ENCODE measurements around the gene MTX1.
"Not testable (repeated sequence)": the region's sequence is repeated elsewhere in the genome, so short reads cannot be mapped to it uniquely, and the experiment has no call there.

Gene MTX1

DNA sequence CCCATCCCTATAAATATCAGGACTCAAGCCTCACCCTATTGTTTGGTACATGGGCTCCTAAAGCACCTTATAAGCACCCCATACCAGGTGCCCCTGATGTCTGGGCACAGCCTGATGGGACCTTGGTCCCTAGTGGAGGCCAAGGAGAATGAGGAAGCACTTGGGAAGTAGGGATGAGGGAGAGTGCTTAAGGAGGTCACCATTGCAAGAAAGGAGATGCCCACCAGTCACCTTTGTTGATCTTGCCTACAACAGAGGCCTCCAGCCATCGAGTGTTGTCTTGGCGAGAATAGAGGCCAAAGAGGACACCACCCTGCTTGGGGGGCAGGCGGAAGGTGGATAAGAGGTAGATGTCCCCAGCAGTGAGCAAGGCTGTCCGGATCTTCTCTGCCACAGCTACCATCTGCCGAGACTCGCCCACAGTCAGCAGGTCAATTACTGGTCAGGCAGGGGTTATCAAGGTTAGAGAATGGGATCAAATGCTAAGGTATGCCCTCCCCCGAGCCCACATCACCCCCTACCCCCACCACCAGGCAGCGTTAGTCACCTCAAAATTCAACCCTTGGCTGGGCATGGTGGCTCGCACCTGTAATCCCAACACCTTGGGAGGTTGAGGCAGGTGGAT, 2.4 kb upstream of the MTX1 start:
- TF ChIP-seq YY1 (IDR thresholded peaks at IDR 0.05; ENCODE audit: insufficient read depth, insufficient read length) (no peak), ZNF274 (IDR thresholded peaks at IDR 0.05; ENCODE audit: low read depth, low read length) (no peak), SUZ12 (IDR thresholded peaks at IDR 0.05; ENCODE audit: extremely low read depth, insufficient read depth, insufficient read length) (no peak)
- Histone ChIP-seq H3K4me1 (ENCODE audit: insufficient read depth, insufficient read length) (peaks cover 2% of the 10 kb centered on the region), H3K27me3 (ENCODE audit: insufficient read depth, insufficient read length) (no peaks in the 10 kb centered on the region), H3K9me3 (ENCODE audit: insufficient read depth, low read length) (no peaks in the 10 kb centered on the region), H3K36me3 (ENCODE audit: insufficient read depth, insufficient read length, low read length) (peaks cover 59% of the 10 kb centered on the region), H3K9ac (ENCODE audit: insufficient read length, low read depth) (no peak overlapping the region), H3K4me3 (ENCODE audit: insufficient read length, low read depth) (no peak overlapping the region)
- DNase-seq (ENCODE audit: low read depth, low spot score) = no peak

DNA sequence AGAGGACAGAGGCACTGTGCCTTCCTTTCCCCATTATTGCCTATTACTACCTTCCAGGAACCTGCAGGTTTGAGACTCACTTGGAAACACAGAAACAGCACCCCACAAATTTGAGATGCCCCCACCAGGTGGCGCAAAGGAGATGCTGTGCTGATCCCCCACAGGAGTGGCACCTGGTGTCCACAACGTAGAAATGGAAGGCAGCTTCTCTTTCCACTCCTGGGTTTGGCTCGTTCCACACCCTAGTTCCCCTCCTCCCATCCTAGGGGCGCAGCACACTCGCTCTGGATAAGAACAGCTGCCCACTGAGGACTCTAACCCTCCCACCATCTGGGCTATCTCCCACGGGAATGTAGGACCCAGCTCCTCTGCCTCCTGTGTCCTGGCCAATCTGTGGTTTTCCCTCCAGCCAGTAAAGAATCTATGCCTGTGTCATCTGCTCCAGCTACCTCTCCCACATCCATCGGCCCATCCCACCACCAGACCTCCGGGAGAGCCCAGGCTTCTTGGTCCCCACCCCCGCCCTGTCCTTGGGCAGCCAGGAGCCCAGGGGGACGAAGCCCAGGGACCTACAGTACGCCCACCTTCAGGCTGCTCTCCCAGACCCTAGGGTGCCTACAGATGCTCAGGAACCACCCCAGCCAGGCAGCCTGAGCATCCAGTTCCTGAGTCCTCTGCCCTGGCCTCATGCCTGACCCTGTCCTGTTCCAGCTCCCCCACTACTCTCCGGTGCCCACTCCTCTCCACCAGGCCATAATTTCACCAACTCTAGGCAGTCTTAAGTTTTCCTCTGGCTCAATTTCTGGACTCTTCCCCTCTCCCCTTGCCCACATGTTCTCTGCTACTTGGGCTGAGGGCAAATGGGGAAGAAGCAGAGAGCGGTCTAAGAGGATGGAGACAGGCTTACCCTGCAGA, 1.3 kb upstream of the MTX1 start:
- Histone ChIP-seq H3K36me3 (ENCODE audit: insufficient read depth, insufficient read length, low read length) (peaks cover 59% of the 10 kb centered on the region), H3K9me3 (ENCODE audit: insufficient read depth, low read length) (no peaks in the 10 kb centered on the region), H3K4me1 (ENCODE audit: insufficient read depth, insufficient read length) (peaks cover 2% of the 10 kb centered on the region), H3K27me3 (ENCODE audit: insufficient read depth, insufficient read length) (no peaks in the 10 kb centered on the region), H3K4me3 (ENCODE audit: insufficient read length, low read depth) (peak overlapping the region; percentile 88), H3K9ac (ENCODE audit: insufficient read length, low read depth) (peak overlapping the region; percentile 95)
- DNase-seq (ENCODE audit: low read depth, low spot score) = peak; percentile 85
- TF ChIP-seq YY1 (IDR thresholded peaks at IDR 0.05; ENCODE audit: insufficient read depth, insufficient read length) (no peak), SUZ12 (IDR thresholded peaks at IDR 0.05; ENCODE audit: extremely low read depth, insufficient read depth, insufficient read length) (no peak), ZNF274 (IDR thresholded peaks at IDR 0.05; ENCODE audit: low read depth, low read length) (no peak)

GRCh38 chr1:155207806-155208540, 522 bp upstream of the MTX1 start, which contains the start of gene THBS3:
Gene THBS3 (minus strand): TSS chr1:155207897. CDS start chr1:155207876, 21 bp downstream.
- peak; percentile 78 for DNase-seq (ENCODE audit: low read depth, low spot score)
- Histone ChIP-seq H3K36me3 (ENCODE audit: insufficient read depth, insufficient read length, low read length) (peaks cover 53% of the 10 kb centered on the region), H3K4me1 (ENCODE audit: insufficient read depth, insufficient read length) (peaks cover 2% of the 10 kb centered on the region), H3K9ac (ENCODE audit: insufficient read length, low read depth) (peak within 1 kb of the TSS; percentile 95), H3K27me3 (ENCODE audit: insufficient read depth, insufficient read length) (no peaks in the 10 kb centered on the region), H3K9me3 (ENCODE audit: insufficient read depth, low read length) (no peaks in the 10 kb centered on the region), H3K4me3 (ENCODE audit: insufficient read length, low read depth) (peak within 1 kb of the TSS; percentile 88)
- TF ChIP-seq SUZ12 (IDR thresholded peaks at IDR 0.05; ENCODE audit: extremely low read depth, insufficient read depth, insufficient read length) = no peak
- no peak for TF ChIP-seq ZNF274 (IDR thresholded peaks at IDR 0.05; ENCODE audit: low read depth, low read length)
- TF ChIP-seq YY1 (IDR thresholded peaks at IDR 0.05; ENCODE audit: insufficient read depth, insufficient read length) = no peak

DNA sequence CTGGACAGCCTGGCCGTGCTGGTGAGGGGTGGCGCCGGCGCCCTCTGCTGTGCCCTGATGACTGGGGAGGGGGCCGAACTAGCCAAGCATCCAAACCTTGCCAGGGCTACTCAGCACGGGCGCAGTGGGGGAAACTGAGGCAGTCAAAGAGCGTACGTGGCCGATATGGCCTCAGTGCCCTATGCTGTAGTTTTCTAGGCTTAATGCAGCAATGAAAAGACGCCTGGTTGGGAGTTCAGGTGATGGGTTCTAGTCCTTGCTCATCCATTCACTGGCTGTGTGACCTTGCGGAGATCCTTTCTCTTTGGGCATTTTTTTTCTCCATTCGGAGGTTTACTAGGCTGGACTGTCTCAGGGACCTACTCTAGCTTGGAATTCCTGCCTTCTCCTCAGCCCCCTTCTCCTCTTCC, 822 bp downstream of the MTX1 start:
- H3K9me3 ChIP-seq (ENCODE audit: insufficient read depth, low read length) = no peaks in the 10 kb centered on the region
- no peak for DNase-seq (ENCODE audit: low read depth, low spot score)
- H3K4me3 ChIP-seq (ENCODE audit: insufficient read length, low read depth) = peak overlapping the region; percentile 88
- H3K27me3 ChIP-seq (ENCODE audit: insufficient read depth, insufficient read length) = no peaks in the 10 kb centered on the region
- H3K36me3 ChIP-seq (ENCODE audit: insufficient read depth, insufficient read length, low read length) = peaks cover 41% of the 10 kb centered on the region
- TF ChIP-seq ZNF274 (IDR thresholded peaks at IDR 0.05; ENCODE audit: low read depth, low read length) (no peak), YY1 (IDR thresholded peaks at IDR 0.05; ENCODE audit: insufficient read depth, insufficient read length) (no peak), SUZ12 (IDR thresholded peaks at IDR 0.05; ENCODE audit: extremely low read depth, insufficient read depth, insufficient read length) (no peak)
- peaks cover 2% of the 10 kb centered on the region for H3K4me1 ChIP-seq (ENCODE audit: insufficient read depth, insufficient read length)
- H3K9ac ChIP-seq (ENCODE audit: insufficient read length, low read depth) = peak overlapping the region; percentile 93

GRCh38 chr1:155210314-155211104, 2.0 kb downstream of the MTX1 start:
- no peak for TF ChIP-seq YY1 (IDR thresholded peaks at IDR 0.05; ENCODE audit: insufficient read depth, insufficient read length)
- TF ChIP-seq ZNF274 (IDR thresholded peaks at IDR 0.05; ENCODE audit: low read depth, low read length) = no peak
- TF ChIP-seq SUZ12 (IDR thresholded peaks at IDR 0.05; ENCODE audit: extremely low read depth, insufficient read depth, insufficient read length) = no peak
- H3K36me3 ChIP-seq (ENCODE audit: insufficient read depth, insufficient read length, low read length) = peaks cover 41% of the 10 kb centered on the region
- H3K9me3 ChIP-seq (ENCODE audit: insufficient read depth, low read length) = no peaks in the 10 kb centered on the region
- H3K4me1 ChIP-seq (ENCODE audit: insufficient read depth, insufficient read length) = no peaks in the 10 kb centered on the region
- H3K4me3 ChIP-seq (ENCODE audit: insufficient read length, low read depth) = no peak overlapping the region
- no peaks in the 10 kb centered on the region for H3K27me3 ChIP-seq (ENCODE audit: insufficient read depth, insufficient read length)
- peak overlapping the region; percentile 93 for H3K9ac ChIP-seq (ENCODE audit: insufficient read length, low read depth)
- no peak for DNase-seq (ENCODE audit: low read depth, low spot score)

GRCh38 chr1:155211381-155212050, 3.0 kb downstream of the MTX1 start:
- not testable (repeated sequence) for H3K9ac ChIP-seq (ENCODE audit: insufficient read length, low read depth); H3K4me1 ChIP-seq (ENCODE audit: insufficient read depth, insufficient read length); H3K27me3 ChIP-seq (ENCODE audit: insufficient read depth, insufficient read length); H3K4me3 ChIP-seq (ENCODE audit: insufficient read length, low read depth); H3K9me3 ChIP-seq (ENCODE audit: insufficient read depth, low read length); DNase-seq (ENCODE audit: low read depth, low spot score)
- H3K36me3 ChIP-seq (ENCODE audit: insufficient read depth, insufficient read length, low read length) = peaks cover 45% of the 10 kb centered on the region

DNA sequence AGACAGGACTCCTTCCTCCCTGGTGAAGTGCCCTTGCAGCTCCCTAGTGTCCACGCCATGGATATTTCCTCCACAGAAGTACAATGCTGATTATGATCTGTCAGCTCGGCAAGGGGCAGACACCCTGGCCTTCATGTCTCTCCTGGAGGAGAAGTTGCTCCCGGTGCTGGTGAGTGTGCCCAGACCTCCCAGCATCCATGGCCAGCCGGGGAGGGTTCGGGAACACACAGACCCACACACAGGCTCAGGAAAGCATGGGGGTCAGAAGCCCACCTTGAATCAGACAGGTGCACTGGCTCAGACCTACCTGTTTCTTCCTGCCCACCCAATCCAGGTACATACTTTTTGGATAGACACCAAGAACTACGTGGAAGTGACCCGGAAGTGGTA, 3.6 kb downstream of the MTX1 start:
- not testable (repeated sequence) for DNase-seq (ENCODE audit: low read depth, low spot score); H3K27me3 ChIP-seq (ENCODE audit: insufficient read depth, insufficient read length); H3K9ac ChIP-seq (ENCODE audit: insufficient read length, low read depth); H3K9me3 ChIP-seq (ENCODE audit: insufficient read depth, low read length); H3K4me1 ChIP-seq (ENCODE audit: insufficient read depth, insufficient read length); H3K4me3 ChIP-seq (ENCODE audit: insufficient read length, low read depth)
- H3K36me3 ChIP-seq (ENCODE audit: insufficient read depth, insufficient read length, low read length) = peaks cover 48% of the 10 kb centered on the region

DNA sequence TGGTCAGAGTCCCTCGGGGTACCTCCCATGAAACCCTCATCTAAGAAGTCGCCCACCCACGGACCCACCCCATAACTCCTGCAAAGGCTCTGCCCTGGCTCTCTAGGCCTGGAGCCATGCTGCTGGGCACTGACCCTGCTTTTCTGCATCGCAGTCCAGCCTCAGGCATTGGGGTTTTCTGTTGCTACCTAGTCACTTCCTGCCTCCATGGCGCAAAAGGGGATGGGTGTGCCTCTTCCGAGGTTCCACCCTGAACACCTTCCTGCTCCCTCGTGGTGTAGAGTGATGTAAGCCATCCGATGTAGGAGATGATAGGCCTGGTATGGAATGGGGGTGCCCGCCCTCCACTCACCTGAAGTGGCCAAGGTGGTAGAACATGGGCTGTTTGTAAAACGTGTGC, 6.2 kb downstream of the MTX1 start:
- DNase-seq (ENCODE audit: low read depth, low spot score); H3K27me3 ChIP-seq (ENCODE audit: insufficient read depth, insufficient read length): not testable (repeated sequence)
- H3K36me3 ChIP-seq (ENCODE audit: insufficient read depth, insufficient read length, low read length) = peaks cover 56% of the 10 kb centered on the region

More for the DNA sequence above, 6.2 kb downstream of the MTX1 start:
- H3K4me3 ChIP-seq (ENCODE audit: insufficient read length, low read depth); H3K4me1 ChIP-seq (ENCODE audit: insufficient read depth, insufficient read length); H3K9ac ChIP-seq (ENCODE audit: insufficient read length, low read depth); H3K9me3 ChIP-seq (ENCODE audit: insufficient read depth, low read length): not testable (repeated sequence)
